HepG2 (cell line): ENCODE measurements around the gene TRMT112. TPM values are rescaled to one million over a fixed set of nuclear protein-coding genes. Genes with fewer than 3 reads are reported as not detected.

Experiments
- FOXM1 ChIP-seq: sonication (generic); formaldehyde crosslinking; IDR thresholded peaks from 2 replicates; pipeline ENCODE4 v1.5.0; 2020; ENCODE audit warnings: missing genetic modification reagents
- MAZ ChIP-seq, 2 experiments: sonication (generic) in 1 of 2; formaldehyde crosslinking in 1 of 2; IDR thresholded peaks; 2 replicates each; pipeline versions ENCODE4 v1.5.0 to v1.6.1; 2012 to 2020; ENCODE audit warnings: low read depth in 2 of 2, mild to moderate bottlenecking in 2 of 2, borderline replicate concordance in 1 of 2, improper control_type of control experiment in 1 of 2, low read length in 1 of 2, missing genetic modification reagents in 1 of 2, moderate library complexity in 1 of 2
- MYC ChIP-seq: sonication (generic); formaldehyde crosslinking; IDR thresholded peaks from 2 replicates; pipeline ENCODE4 v1.9.0; 2021; ENCODE audit warnings: missing genetic modification reagents, borderline replicate concordance
- NBN ChIP-seq: fragments of 450-650 bp; conservative IDR thresholded peaks from 2 replicates; pipeline ENCODE4 v1.6.1; 2017
- POLR2AphosphoS2 ChIP-seq: IDR thresholded peaks from 2 replicates; pipeline ENCODE4 v1.6.1; 2011; ENCODE audit warnings: low read depth, low read length, improper control_type of control experiment
- SRSF4 ChIP-seq: fragments of 200-400 bp; formaldehyde crosslinking; IDR thresholded peaks from one replicate; pipeline ENCODE4 v1.6.1; 2018; ENCODE audit warnings: mild to moderate bottlenecking, low read depth, low read length, moderate library complexity; ENCODE audit not compliant: poor library complexity, severe bottlenecking
- TBP ChIP-seq: sonication (generic); formaldehyde crosslinking; IDR thresholded peaks from 2 replicates; pipeline ENCODE4 v1.5.0; 2020; ENCODE audit warnings: missing genetic modification reagents
- ZC3H13 ChIP-seq: sonication (generic); formaldehyde crosslinking; IDR thresholded peaks from 2 replicates; pipeline ENCODE4 v1.8.1; 2023; ENCODE audit warnings: mild to moderate bottlenecking, missing genetic modification reagents, moderate library complexity
- ZNF205 ChIP-seq: IDR thresholded peaks from 2 replicates; pipeline ENCODE4 v1.6.1; 2018; ENCODE audit warnings: missing biosample characterization, missing genetic modification reagents
- ZNF264 ChIP-seq: sonication (generic); formaldehyde crosslinking; IDR thresholded peaks from 2 replicates; pipeline ENCODE4 v1.4.0; 2020; ENCODE audit warnings: missing genetic modification reagents
- ZNF432 ChIP-seq: sonication (generic); formaldehyde crosslinking; IDR thresholded peaks from 2 replicates; pipeline ENCODE4 v1.5.0; 2020; ENCODE audit warnings: missing genetic modification reagents, mild to moderate bottlenecking, borderline replicate concordance
- ZNF546 ChIP-seq: sonication (generic); formaldehyde crosslinking; conservative IDR thresholded peaks from 2 replicates; pipeline ENCODE4 v1.8.1; 2023; ENCODE audit warnings: mild to moderate bottlenecking, missing genetic modification reagents
- ZNF615 ChIP-seq: sonication (generic); formaldehyde crosslinking; IDR thresholded peaks from 2 replicates; pipeline ENCODE4 v1.5.0; 2020; ENCODE audit warnings: mild to moderate bottlenecking, missing genetic modification reagents, borderline replicate concordance
- ZNF776 ChIP-seq: sonication (generic); formaldehyde crosslinking; IDR thresholded peaks from 2 replicates; pipeline ENCODE4 v1.4.0; 2020; ENCODE audit warnings: mild to moderate bottlenecking, missing genetic modification reagents
- ZNF83 ChIP-seq: sonication (generic); formaldehyde crosslinking; IDR thresholded peaks from 2 replicates; pipeline ENCODE4 v1.4.0; 2020; ENCODE audit warnings: missing genetic modification reagents, mild to moderate bottlenecking, borderline replicate concordance
- ZNF891 ChIP-seq: sonication (generic); formaldehyde crosslinking; IDR thresholded peaks from 2 replicates; pipeline ENCODE4 v1.5.0; 2020; ENCODE audit warnings: mild to moderate bottlenecking, missing genetic modification reagents
- polyA plus RNA-seq, 8 experiments: library from polyadenylated mRNA; depleted of rRNA in 3 of 8; stranded (reverse) in 7 of 8; unstranded in 1 of 8; fragments of >200 nt; fragmentation: Illumina TruSeq in 4 of 8; extraction: Trizol in 4 of 8; gene quantifications; 2 replicates each; pipeline versions ENCODE4 v1.2.1 to v1.2.3, GENCODE V29; 2011 to 2016; ENCODE audit warnings: low read depth in 4 of 8, missing spikeins in 1 of 8, mixed read lengths in 1 of 8; ENCODE audit not compliant: insufficient read depth in 1 of 8
- total RNA-seq, 5 experiments: library from RNA; depleted of rRNA; stranded (reverse); fragments of >200 nt; fragmentation: Illumina TruSeq; extraction: Trizol; gene quantifications; 2 replicates each; pipeline ENCODE4 v1.2.3, GENCODE V29; 2016; ENCODE audit warnings: low read depth in 1 of 5
- TF ChIP-seq, protein P1 (sequence below): sonication (generic); IDR thresholded peaks from 2 replicates; pipeline ENCODE4 v1.6.1; 2016; ENCODE audit warnings: low read depth, borderline replicate concordance
- TF ChIP-seq, protein P2 (sequence below): sonication (generic); formaldehyde crosslinking; IDR thresholded peaks from 2 replicates; pipeline ENCODE4 v1.8.1; 2023; ENCODE audit warnings: mild to moderate bottlenecking, missing genetic modification reagents
- TF ChIP-seq, protein P3 (sequence below): sonication (generic); formaldehyde crosslinking; IDR thresholded peaks from 2 replicates; pipeline ENCODE4 v1.9.0; 2021; ENCODE audit warnings: missing genetic modification reagents, borderline replicate concordance
- TF ChIP-seq, protein P4 (sequence below): sonication (generic); formaldehyde crosslinking; IDR thresholded peaks from 2 replicates; pipeline ENCODE4 v1.5.0; 2020; ENCODE audit warnings: mild to moderate bottlenecking, missing genetic modification reagents
- TF ChIP-seq, protein P5 (sequence below): sonication (generic); formaldehyde crosslinking; IDR thresholded peaks from 2 replicates; pipeline ENCODE4 v1.4.0; 2020; ENCODE audit warnings: missing genetic modification reagents

The TRMT112 gene
- total and polyA plus RNA-seq, 2 of the 13 experiments (the other 11 are each of a cell fraction or from before 2014, with no cell fraction given), result 186 to 409 TPM

DNA sequence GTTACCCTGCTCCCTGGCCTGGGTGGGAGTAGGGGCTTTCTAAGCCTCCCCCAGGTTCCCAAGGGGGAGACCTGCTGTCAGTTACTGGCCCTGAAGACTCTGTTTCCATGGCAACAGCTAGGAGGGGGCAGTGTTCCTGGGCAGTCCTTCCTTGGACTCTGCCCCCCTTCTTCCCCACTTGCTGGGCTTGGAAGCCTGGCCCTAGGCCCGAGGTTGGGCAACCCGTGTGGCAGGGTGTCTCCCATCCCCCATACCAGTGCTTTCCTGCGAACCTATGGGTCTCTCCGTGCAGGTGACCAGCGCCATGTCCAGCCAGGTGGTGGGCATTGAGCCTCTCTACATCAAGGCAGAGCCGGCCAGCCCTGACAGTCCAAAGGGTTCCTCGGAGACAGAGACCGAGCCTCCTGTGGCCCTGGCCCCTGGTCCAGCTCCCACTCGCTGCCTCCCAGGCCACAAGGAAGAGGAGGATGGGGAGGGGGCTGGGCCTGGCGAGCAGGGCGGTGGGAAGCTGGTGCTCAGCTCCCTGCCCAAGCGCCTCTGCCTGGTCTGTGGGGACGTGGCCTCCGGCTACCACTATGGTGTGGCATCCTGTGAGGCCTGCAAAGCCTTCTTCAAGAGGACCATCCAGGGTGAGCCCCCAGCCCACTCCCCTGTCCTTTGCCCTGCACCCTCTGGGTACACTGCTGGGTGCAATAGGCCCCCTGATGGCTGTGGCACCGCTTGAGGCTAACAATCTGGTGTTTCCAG lies 10.3 kb downstream of the TRMT112 start (continued):
- TF ChIP-seq ZNF615 (no peak), ZNF776 (0 out of 2 replicates have a peak, but pooled peaks have one; percentile 64), TBP (CRISPR knock-in tag) (no peak), ZNF264 (peak; percentile 51; the same call in 1 of the 2 replicates), ZNF205 (CRISPR knock-in tag) (0 out of 2 replicates have a peak, but pooled peaks have one; percentile 21), NBN (no peak), ZNF546 (CRISPR knock-in tag) (no peak), ZNF83 (no peak), ZNF891 (CRISPR knock-in tag) (no peak; the same call in 1 of the 2 replicates), POLR2AphosphoS2 (no peak), FOXM1 (CRISPR knock-in tag) (no peak), SRSF4 (no peak), MAZ (IDR thresholded peaks at IDR 0.05; ENCODE audit: borderline replicate concordance, low read depth, low read length) (no peak), MAZ (CRISPR knock-in tag; IDR thresholded peaks at IDR 0.05; ENCODE audit: low read depth) (no peak; the same call in 1 of the 2 replicates), ZNF432 (CRISPR knock-in tag) (no peak), ZC3H13 (CRISPR knock-in tag) (no peak), MYC (CRISPR knock-in tag) (no peak)
- TF ChIP-seq, protein P1, sequence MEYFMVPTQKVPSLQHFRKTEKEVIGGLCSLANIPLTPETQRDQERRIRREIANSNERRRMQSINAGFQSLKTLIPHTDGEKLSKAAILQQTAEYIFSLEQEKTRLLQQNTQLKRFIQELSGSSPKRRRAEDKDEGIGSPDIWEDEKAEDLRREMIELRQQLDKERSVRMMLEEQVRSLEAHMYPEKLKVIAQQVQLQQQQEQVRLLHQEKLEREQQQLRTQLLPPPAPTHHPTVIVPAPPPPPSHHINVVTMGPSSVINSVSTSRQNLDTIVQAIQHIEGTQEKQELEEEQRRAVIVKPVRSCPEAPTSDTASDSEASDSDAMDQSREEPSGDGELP, result peak; percentile 61; the same call in 1 of the 2 replicates
- TF ChIP-seq, protein P2, sequence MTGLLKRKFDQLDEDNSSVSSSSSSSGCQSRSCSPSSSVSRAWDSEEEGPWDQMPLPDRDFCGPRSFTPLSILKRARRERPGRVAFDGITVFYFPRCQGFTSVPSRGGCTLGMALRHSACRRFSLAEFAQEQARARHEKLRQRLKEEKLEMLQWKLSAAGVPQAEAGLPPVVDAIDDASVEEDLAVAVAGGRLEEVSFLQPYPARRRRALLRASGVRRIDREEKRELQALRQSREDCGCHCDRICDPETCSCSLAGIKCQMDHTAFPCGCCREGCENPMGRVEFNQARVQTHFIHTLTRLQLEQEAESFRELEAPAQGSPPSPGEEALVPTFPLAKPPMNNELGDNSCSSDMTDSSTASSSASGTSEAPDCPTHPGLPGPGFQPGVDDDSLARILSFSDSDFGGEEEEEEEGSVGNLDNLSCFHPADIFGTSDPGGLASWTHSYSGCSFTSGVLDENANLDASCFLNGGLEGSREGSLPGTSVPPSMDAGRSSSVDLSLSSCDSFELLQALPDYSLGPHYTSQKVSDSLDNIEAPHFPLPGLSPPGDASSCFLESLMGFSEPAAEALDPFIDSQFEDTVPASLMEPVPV (CRISPR knock-in tag), result no peak
- TF ChIP-seq, protein P3, sequence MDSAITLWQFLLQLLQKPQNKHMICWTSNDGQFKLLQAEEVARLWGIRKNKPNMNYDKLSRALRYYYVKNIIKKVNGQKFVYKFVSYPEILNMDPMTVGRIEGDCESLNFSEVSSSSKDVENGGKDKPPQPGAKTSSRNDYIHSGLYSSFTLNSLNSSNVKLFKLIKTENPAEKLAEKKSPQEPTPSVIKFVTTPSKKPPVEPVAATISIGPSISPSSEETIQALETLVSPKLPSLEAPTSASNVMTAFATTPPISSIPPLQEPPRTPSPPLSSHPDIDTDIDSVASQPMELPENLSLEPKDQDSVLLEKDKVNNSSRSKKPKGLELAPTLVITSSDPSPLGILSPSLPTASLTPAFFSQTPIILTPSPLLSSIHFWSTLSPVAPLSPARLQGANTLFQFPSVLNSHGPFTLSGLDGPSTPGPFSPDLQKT (CRISPR knock-in tag), result no peak
- TF ChIP-seq, protein P4, sequence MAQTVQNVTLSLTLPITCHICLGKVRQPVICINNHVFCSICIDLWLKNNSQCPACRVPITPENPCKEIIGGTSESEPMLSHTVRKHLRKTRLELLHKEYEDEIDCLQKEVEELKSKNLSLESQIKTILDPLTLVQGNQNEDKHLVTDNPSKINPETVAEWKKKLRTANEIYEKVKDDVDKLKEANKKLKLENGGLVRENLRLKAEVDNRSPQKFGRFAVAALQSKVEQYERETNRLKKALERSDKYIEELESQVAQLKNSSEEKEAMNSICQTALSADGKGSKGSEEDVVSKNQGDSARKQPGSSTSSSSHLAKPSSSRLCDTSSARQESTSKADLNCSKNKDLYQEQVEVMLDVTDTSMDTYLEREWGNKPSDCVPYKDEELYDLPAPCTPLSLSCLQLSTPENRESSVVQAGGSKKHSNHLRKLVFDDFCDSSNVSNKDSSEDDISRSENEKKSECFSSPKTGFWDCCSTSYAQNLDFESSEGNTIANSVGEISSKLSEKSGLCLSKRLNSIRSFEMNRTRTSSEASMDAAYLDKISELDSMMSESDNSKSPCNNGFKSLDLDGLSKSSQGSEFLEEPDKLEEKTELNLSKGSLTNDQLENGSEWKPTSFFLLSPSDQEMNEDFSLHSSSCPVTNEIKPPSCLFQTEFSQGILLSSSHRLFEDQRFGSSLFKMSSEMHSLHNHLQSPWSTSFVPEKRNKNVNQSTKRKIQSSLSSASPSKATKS, result no peak
- TF ChIP-seq, protein P5, sequence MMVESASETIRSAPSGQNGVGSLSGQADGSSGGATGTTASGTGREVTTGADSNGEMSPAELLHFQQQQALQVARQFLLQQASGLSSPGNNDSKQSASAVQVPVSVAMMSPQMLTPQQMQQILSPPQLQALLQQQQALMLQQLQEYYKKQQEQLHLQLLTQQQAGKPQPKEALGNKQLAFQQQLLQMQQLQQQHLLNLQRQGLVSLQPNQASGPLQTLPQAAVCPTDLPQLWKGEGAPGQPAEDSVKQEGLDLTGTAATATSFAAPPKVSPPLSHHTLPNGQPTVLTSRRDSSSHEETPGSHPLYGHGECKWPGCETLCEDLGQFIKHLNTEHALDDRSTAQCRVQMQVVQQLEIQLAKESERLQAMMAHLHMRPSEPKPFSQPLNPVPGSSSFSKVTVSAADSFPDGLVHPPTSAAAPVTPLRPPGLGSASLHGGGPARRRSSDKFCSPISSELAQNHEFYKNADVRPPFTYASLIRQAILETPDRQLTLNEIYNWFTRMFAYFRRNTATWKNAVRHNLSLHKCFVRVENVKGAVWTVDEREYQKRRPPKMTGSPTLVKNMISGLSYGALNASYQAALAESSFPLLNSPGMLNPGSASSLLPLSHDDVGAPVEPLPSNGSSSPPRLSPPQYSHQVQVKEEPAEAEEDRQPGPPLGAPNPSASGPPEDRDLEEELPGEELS (CRISPR knock-in tag), result no peak
